AG09309 (cell line): ENCODE results near the gene BCDIN3D.

Source experiments
- DNase-seq: peaks from one replicate; pipeline ENCODE4 v3.0.0-alpha.2; 2010; ENCODE audit warnings: low read depth
- H3K4me3 ChIP-seq: 2 replicates; pipeline ENCODE4 v1.5.1; 2011; ENCODE audit warnings: mild to moderate bottlenecking, low read depth, low read length, moderate library complexity; ENCODE audit not compliant: control insufficient read depth
- CTCF ChIP-seq: IDR thresholded peaks from 2 replicates; pipeline ENCODE4 v1.5.1; 2011; ENCODE audit warnings: mild to moderate bottlenecking, low read depth, low read length, inconsistent platforms; ENCODE audit not compliant: insufficient read depth, control insufficient read depth; ENCODE audit errors: missing control alignments

BCDIN3D gene

GRCh38 chr12:49870501-49871262 is 27.8 kb upstream of the BCDIN3D start:
- TF ChIP-seq CTCF = no peak
- DNase-seq = no peak
- H3K4me3 ChIP-seq = no peak overlapping the region

GRCh38 chr12:49869816-49870500 is 27.1 kb upstream of the BCDIN3D start:
- H3K4me3 ChIP-seq = no peak overlapping the region
- no peak for DNase-seq
- TF ChIP-seq CTCF = no peak

GRCh38 chr12:49868952-49869815 is 26.3 kb upstream of the BCDIN3D start:
- TF ChIP-seq CTCF = no peak
- H3K4me3 ChIP-seq = no peak overlapping the region
- DNase-seq = peak; percentile 87

- H3K4me3 ChIP-seq = no peak overlapping the region
- no peak for DNase-seq
- no peak for TF ChIP-seq CTCF
Observed at GRCh38 chr12:49868449-49868848, 25.5 kb upstream of the BCDIN3D start.

- no peak overlapping the region for H3K4me3 ChIP-seq
- DNase-seq = no peak
- no peak for TF ChIP-seq CTCF
Observed at GRCh38 chr12:49867570-49868341, 24.9 kb upstream of the BCDIN3D start.
